ENCODE results near the gene RAP2A.

Gene RAP2A

GRCh38 chr13:97484301-97484700 is 50.3 kb downstream of the RAP2A start:
- H3F3A ChIP-seq (ENCODE audit: insufficient read depth, low read length), result no peaks in the 10 kb centered on the region
- TF ChIP-seq EZH2 (IDR thresholded peaks at IDR 0.05; ENCODE audit: borderline replicate concordance, low read length) (no peak), CTCF (IDR thresholded peaks at IDR 0.05; ENCODE audit: low read length) (no peak)

GRCh38 chr13:97485320-97485719 is 51.4 kb downstream of the RAP2A start:
- Histone ChIP-seq H3K4me3 (ENCODE audit: low read depth, low read length, poor library complexity, severe bottlenecking) (no peak overlapping the region), H3K79me2 (ENCODE audit: insufficient read depth, low read length) (no peaks in the 10 kb centered on the region), H3K4me1 (ENCODE audit: insufficient read depth, low read length, severe bottlenecking) (no peaks in the 10 kb centered on the region), H3K9me2 (ENCODE audit: low read depth, low read length) (no peaks in the 10 kb centered on the region), H3K36me3 (ENCODE audit: insufficient read depth, low read length) (no peaks in the 10 kb centered on the region), H3K9ac (ENCODE audit: low read length) (no peak overlapping the region), H3K27me3 (ENCODE audit: insufficient read depth, low read length) (no peaks in the 10 kb centered on the region), H3K9me3 (ENCODE audit: low read length) (no peaks in the 10 kb centered on the region), H3K4me2 (ENCODE audit: low read length) (no peak overlapping the region), H2AFZ (ENCODE audit: low read length) (no peak overlapping the region), H3F3A (ENCODE audit: insufficient read depth, low read length) (no peaks in the 10 kb centered on the region), H4K20me1 (ENCODE audit: insufficient read depth, low read length) (no peaks in the 10 kb centered on the region), H3K27ac (ENCODE audit: low read depth, low read length, poor library complexity, severe bottlenecking) (no peak overlapping the region)
- no peak for TF ChIP-seq EZH2 (IDR thresholded peaks at IDR 0.05; ENCODE audit: borderline replicate concordance, low read length)
- no peak for TF ChIP-seq CTCF (IDR thresholded peaks at IDR 0.05; ENCODE audit: low read length)

More at GRCh38 chr13:97484301-97484700, 50.3 kb downstream of the RAP2A start:
- H4K20me1 ChIP-seq (ENCODE audit: insufficient read depth, low read length), result no peaks in the 10 kb centered on the region
- H3K9ac ChIP-seq (ENCODE audit: low read length), result no peak overlapping the region
- H3K79me2 ChIP-seq (ENCODE audit: insufficient read depth, low read length), result no peaks in the 10 kb centered on the region
- H3K27me3 ChIP-seq (ENCODE audit: insufficient read depth, low read length), result no peaks in the 10 kb centered on the region
- no peak overlapping the region for H2AFZ ChIP-seq (ENCODE audit: low read length)
- no peak overlapping the region for H3K4me2 ChIP-seq (ENCODE audit: low read length)
- no peaks in the 10 kb centered on the region for H3K9me2 ChIP-seq (ENCODE audit: low read depth, low read length)
- no peak overlapping the region for H3K27ac ChIP-seq (ENCODE audit: low read depth, low read length, poor library complexity, severe bottlenecking)
- H3K9me3 ChIP-seq (ENCODE audit: low read length), result no peaks in the 10 kb centered on the region
- no peaks in the 10 kb centered on the region for H3K4me1 ChIP-seq (ENCODE audit: insufficient read depth, low read length, severe bottlenecking)
- no peak overlapping the region for H3K4me3 ChIP-seq (ENCODE audit: low read depth, low read length, poor library complexity, severe bottlenecking)
- no peaks in the 10 kb centered on the region for H3K36me3 ChIP-seq (ENCODE audit: insufficient read depth, low read length)

GRCh38 chr13:97490702-97491307 is 56.8 kb downstream of the RAP2A start:
- no peak overlapping the region for H2AFZ ChIP-seq (ENCODE audit: low read length)
- peaks cover 6% of the 10 kb centered on the region; the same call in 1 of the 2 replicates for H3K9me3 ChIP-seq (ENCODE audit: low read length)
- no peak overlapping the region for H3K9ac ChIP-seq (ENCODE audit: low read length)
- TF ChIP-seq CTCF (IDR thresholded peaks at IDR 0.05; ENCODE audit: low read length) (no peak), EZH2 (IDR thresholded peaks at IDR 0.05; ENCODE audit: borderline replicate concordance, low read length) (no peak)
- H3K4me1 ChIP-seq (ENCODE audit: insufficient read depth, low read length, severe bottlenecking), result no peaks in the 10 kb centered on the region
- H3K27ac ChIP-seq (ENCODE audit: low read depth, low read length, poor library complexity, severe bottlenecking), result no peak overlapping the region
- no peaks in the 10 kb centered on the region for H3K27me3 ChIP-seq (ENCODE audit: insufficient read depth, low read length)
- no peaks in the 10 kb centered on the region for H4K20me1 ChIP-seq (ENCODE audit: insufficient read depth, low read length)
- no peaks in the 10 kb centered on the region for H3K36me3 ChIP-seq (ENCODE audit: insufficient read depth, low read length)
- H3K9me2 ChIP-seq (ENCODE audit: low read depth, low read length), result no peaks in the 10 kb centered on the region
- no peak overlapping the region for H3K4me3 ChIP-seq (ENCODE audit: low read depth, low read length, poor library complexity, severe bottlenecking)
- no peaks in the 10 kb centered on the region for H3F3A ChIP-seq (ENCODE audit: insufficient read depth, low read length)
- no peaks in the 10 kb centered on the region for H3K79me2 ChIP-seq (ENCODE audit: insufficient read depth, low read length)
- no peak overlapping the region for H3K4me2 ChIP-seq (ENCODE audit: low read length)
